HG03066 (cell line): ENCODE data around the gene KCTD11.
"Not testable (repeated sequence)": the region's sequence is repeated elsewhere in the genome, so short reads cannot be mapped to it uniquely, and the experiment has no call there.

Experiments used
- ATAC-seq: cut with Tn5 transposase; IDR thresholded peaks from one replicate; pipeline ENCODE4 v1.9.1; 2021; ENCODE audit warnings: low read depth; ENCODE audit not compliant: unreplicated experiment

KCTD11 gene

GRCh38 chr17:7340179-7340578 is 11.8 kb upstream of the KCTD11 start:
- ATAC-seq: no peak

GRCh38 chr17:7341842-7342241 is 10.1 kb upstream of the KCTD11 start:
- ATAC-seq: no peak

- ATAC-seq: no peak
Measured at GRCh38 chr17:7343250-7343649, 8.7 kb upstream of the KCTD11 start.

- no peak for ATAC-seq
Measured at GRCh38 chr17:7346761-7347614, 5.0 kb upstream of the KCTD11 start.

GRCh38 chr17:7347630-7348477 is 4.1 kb upstream of the KCTD11 start:
- no peak for ATAC-seq

GRCh38 chr17:7348478-7349242 is 3.3 kb upstream of the KCTD11 start:
- ATAC-seq: no peak

GRCh38 chr17:7352503-7352889 is 534 bp downstream of the KCTD11 start:
- no peak for ATAC-seq

GRCh38 chr17:7352910-7353635 is 1.1 kb downstream of the KCTD11 start:
- ATAC-seq: no peak

DNA sequence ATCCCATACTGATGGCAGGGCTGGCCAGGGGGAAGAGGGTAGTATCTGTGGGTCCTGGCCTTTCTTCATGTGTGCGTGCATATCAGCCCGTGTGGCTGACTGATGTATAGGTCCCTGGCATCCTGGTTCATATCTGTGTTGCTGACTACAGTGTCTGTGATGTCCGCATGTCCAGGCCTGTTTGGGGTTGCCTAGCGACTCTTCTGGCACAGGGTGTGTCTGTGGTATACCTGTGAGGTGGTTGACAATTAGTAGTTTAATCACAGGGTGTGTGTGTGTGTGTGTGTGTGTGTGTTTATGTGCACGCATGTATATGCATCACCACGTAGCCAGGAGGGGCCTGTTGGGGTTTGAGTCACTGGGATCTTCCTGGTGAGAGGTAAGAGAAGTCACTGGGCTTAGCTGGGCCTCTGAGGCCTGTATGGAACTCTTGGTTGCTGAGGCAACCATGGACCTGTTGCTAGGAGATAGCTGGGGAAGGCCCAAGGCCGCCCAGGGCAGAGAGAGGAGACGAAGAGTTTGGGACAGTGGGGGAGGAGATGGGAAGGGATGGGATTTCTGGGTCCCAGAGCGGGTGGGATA is 2.4 kb downstream of the KCTD11 start:
- ATAC-seq: no peak

- no peak for ATAC-seq
Measured at GRCh38 chr17:7355053-7355452, 3.1 kb downstream of the KCTD11 start, which contains the start of gene TMEM95. Gene TMEM95, plus strand, starts transcription at chr17:7355156. Its CDS starts 49 bp downstream, at chr17:7355205.

DNA sequence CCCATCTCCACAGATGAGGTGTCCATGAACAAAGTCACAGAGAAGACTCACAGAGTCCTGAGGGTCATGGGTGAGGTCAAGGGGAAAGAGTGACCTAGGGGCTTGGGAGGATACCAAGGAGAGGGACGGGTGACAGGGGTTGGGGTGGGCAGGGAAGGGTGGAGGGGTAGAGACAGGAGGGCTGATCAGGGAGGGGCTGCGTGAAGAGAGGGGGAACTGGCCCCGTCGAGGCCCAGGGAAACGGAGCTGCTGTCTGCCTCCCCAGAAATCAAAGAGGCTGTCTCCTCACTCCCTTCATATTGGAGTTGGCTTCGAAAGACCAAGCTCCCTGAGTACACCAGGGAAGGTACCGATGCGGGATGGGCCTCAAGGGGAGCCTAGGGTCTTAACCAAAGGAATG is 3.6 kb downstream of the KCTD11 start:
- ATAC-seq: no peak

DNA sequence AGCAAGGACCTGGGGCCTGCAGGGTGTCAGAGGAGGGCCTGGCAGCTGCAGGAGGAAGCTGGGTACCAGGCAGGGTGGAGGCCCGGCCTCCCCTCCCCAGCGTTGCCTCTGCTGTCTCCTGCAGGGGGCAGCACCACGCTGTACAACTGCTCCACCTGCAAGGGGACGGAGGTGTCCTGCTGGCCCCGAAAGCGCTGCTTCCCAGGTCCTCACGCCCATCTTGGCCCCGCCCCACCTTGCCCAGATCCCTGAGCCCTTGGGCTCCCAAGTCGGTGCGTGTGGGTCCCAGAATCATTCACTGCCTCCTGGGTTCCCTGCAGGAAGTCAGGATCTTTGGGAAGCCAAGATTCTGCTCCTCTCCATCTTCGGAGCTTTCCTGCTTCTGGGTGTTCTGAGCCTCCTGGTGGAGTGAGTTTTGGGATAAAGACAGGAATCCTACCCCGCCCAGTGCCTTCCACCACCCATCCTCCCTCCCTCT is 4.1 kb downstream of the KCTD11 start:
- ATAC-seq: no peak

- no peak for ATAC-seq
Measured at GRCh38 chr17:7356756-7357155, 4.8 kb downstream of the KCTD11 start.

GRCh38 chr17:7357381-7357780 is 5.4 kb downstream of the KCTD11 start:
- ATAC-seq: no peak

DNA sequence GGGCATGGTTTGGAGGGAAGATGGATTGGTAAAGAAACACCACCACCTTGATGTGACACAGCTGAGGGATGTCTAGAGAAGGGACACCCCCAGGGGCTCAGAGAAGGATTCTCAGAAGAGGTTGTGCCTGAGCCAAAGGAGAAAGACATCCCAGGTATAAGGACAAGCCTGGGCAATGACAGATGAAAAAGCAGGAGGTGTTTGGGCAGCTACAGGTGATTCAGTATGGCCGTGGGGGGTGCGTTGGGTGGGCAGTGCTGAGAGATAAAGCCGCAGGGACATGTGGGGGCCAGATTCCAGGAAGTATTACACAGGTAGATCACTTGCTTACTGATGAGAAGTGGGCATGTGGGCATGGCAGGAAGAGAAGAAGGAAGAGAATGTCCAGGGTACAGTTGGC is 9.9 kb downstream of the KCTD11 start:
- no peak for ATAC-seq

DNA sequence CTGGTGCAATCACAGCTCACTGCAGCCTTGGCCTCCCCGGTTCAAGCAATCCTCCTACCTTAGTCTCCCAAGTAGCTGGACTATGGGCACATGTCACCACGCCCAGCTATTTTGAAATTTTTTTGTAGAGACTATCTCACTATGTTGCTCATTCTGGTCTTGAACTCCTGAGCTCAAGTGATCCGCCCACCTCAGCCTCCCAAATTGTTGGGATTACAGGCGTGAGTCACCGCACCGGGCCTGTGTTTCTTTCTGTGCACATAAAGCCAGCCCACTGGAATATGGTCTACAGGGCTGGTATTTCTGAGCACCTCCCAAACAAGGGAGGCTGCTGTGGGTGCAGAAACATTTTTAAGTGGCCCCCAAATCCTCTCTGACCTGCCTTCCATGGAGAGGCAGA is 11.3 kb downstream of the KCTD11 start:
- no peak for ATAC-seq

DNA sequence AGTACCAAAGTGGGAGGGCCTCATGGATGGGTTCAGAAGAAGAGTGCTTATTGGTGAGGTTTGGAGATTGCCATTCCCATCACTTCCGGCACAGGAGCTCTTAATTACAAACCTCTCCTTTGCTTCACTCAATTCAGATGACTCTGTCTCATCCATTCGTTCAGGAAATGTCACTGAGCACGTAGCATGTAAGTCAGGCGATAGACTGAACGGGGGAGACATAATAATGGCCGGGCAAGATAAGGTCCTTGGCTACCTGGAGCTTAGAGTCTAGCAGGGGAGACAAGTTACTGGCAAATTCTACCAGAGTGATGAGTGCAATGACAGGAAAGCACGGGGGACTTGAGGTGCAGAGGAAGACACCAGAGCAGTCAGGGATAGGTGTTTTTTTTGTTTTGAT is 14.0 kb downstream of the KCTD11 start:
- ATAC-seq: not testable (repeated sequence)

DNA sequence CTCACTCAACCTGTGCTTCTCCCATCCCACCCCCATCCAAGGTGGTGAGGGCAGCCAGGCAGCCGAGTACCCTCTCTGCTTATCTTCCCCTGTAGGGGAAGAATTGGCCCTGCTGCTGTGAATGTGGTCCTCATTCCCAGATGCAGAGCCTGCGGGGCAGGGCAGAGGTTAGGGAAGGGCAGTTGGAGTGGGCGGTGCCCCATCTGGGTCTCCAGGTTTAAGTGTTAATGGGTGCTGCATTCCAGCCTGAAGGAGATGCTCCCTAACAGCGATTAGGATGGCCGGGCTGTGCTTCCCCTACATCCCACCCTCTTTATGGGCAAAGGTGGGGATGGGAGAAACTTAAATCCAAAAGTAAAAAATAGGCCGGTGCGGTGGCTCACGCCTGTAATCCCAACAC is 15.1 kb downstream of the KCTD11 start:
- ATAC-seq: no peak

DNA sequence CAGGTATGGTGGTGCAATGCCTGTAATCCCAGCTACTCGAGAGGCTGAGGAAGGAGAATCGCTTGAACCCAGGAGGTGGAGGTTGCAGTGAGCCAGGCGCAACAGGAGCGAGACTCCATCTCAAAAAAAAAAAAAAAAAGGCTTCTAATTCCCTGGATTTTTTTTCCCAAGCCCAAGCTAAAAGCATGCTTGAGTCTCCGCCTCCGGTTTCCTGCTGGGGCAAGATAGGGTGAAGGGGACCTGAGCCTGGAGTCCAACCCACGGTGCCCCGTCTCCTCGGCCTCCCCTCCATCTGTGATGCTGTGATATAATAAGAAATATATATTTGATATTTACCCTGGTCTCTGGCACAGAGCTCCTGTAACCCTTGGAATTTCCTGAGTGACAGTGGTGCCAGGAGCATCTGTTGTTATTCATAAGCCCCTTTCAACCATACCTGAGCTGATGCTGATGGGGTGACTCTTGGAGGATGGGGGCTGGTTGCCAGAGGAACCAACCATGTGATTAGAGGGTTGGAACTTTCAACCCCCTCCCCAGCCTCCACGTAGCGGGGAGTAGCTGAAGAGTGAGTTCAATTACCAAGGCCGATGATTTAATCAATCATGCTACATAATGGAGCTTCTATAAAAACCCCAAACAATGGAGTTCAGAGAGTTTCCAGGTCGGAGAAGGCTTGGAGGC is 16.1 kb downstream of the KCTD11 start:
- ATAC-seq: no peak
